ENCODE results near the gene NOXO1. TPM values are rescaled to one million over a fixed set of nuclear protein-coding genes. Genes with fewer than 3 reads are reported as not detected.
A peak's percentile ranks its signal among the peaks of the same experiment; 100 is the strongest.

NOXO1 gene
- total RNA-seq, 6 experiments from 2014 or later, result 0.28 to 0.46 (median 0.45) TPM; not detected in 3

DNA sequence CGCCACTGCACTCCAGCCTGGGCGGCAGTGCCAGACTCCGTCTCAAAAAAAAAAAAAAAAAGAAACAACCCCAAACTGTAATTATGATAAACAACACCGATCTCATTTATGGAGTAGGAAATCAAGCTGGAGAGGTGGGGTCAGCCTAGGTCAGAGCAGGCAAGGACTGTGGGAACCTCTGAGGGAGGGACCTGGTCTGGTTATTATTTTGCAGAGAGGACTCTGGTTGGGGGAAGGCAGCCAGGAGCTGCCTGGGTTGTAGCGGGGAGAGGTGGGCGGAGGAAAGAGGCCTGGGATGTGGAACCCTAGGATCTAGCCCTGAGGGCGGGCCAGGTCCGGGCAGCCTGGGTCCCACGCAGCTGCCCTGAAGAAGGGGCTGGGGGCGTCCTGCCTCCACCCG is 52.2 kb downstream of the NOXO1 start:
- no peaks in the 10 kb centered on the region for H3K36me3 Mint-ChIP-seq (ENCODE audit: low read depth)
- DNase-seq, result no peak

More for the DNA sequence above, 52.2 kb downstream of the NOXO1 start:
- Mint-ChIP-seq H3K4me3 (peak overlapping the region; percentile 83), H3K4me1 (ENCODE audit: low read depth) (0 out of 2 replicates have a peak, but pooled peaks cover 5% of the 10 kb centered on the region), H3K27me3 (ENCODE audit: insufficient read depth) (peaks cover 19% of the 10 kb centered on the region), H3K9me3 (no peaks in the 10 kb centered on the region), H3K27ac (0 out of 2 replicates have a peak overlapping the region, but pooled peaks have one; percentile 29)
- TF ChIP-seq, protein P1, sequence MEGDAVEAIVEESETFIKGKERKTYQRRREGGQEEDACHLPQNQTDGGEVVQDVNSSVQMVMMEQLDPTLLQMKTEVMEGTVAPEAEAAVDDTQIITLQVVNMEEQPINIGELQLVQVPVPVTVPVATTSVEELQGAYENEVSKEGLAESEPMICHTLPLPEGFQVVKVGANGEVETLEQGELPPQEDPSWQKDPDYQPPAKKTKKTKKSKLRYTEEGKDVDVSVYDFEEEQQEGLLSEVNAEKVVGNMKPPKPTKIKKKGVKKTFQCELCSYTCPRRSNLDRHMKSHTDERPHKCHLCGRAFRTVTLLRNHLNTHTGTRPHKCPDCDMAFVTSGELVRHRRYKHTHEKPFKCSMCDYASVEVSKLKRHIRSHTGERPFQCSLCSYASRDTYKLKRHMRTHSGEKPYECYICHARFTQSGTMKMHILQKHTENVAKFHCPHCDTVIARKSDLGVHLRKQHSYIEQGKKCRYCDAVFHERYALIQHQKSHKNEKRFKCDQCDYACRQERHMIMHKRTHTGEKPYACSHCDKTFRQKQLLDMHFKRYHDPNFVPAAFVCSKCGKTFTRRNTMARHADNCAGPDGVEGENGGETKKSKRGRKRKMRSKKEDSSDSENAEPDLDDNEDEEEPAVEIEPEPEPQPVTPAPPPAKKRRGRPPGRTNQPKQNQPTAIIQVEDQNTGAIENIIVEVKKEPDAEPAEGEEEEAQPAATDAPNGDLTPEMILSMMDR (IDR thresholded peaks at IDR 0.05), result no peak

Other genes starting within 250 kb of the NOXO1 start
- gene NME3, start 209.9 kb downstream of the NOXO1 start, total RNA-seq (2021; fragmentation: NEBNext Ultra II Directional; extraction: Animal tissue kit (Norgen Biotek cat#: 25700)), result 10 to 100 TPM; 28.2 to 61.0 (median 31.3) TPM
- 10 to 100 TPM; 11.4 to 16.1 (median 12.3) TPM for gene EME2, start 208.7 kb downstream of the NOXO1 start, total RNA-seq (2021; fragmentation: NEBNext Ultra II Directional; extraction: Animal tissue kit (Norgen Biotek cat#: 25700))
- 100 to 1,000 TPM; 122 to 161 (median 132) TPM for gene MRPS34, start 208.3 kb downstream of the NOXO1 start, total RNA-seq (2021; fragmentation: NEBNext Ultra II Directional; extraction: Animal tissue kit (Norgen Biotek cat#: 25700))
- gene SPSB3, start 198.9 kb downstream of the NOXO1 start, total RNA-seq (2021; fragmentation: NEBNext Ultra II Directional; extraction: Animal tissue kit (Norgen Biotek cat#: 25700)), result 10 to 100 TPM; 12.3 to 15.8 (median 13.9) TPM
- gene NUBP2, start 198.5 kb downstream of the NOXO1 start, total RNA-seq (2021; fragmentation: NEBNext Ultra II Directional; extraction: Animal tissue kit (Norgen Biotek cat#: 25700)), result 10 to 100 TPM; 41.5 to 53.8 (median 43.5) TPM
- not detected for gene IGFALS, start 187.8 kb downstream of the NOXO1 start, total RNA-seq (2021; fragmentation: NEBNext Ultra II Directional; extraction: Animal tissue kit (Norgen Biotek cat#: 25700))
- gene HAGH, start 154.6 kb downstream of the NOXO1 start, total RNA-seq (2021; fragmentation: NEBNext Ultra II Directional; extraction: Animal tissue kit (Norgen Biotek cat#: 25700)), result 10 to 100 TPM; 34.2 to 55.3 (median 38.7) TPM
- gene FAHD1, start 154.3 kb downstream of the NOXO1 start, total RNA-seq (2021; fragmentation: NEBNext Ultra II Directional; extraction: Animal tissue kit (Norgen Biotek cat#: 25700)), result 10 to 100 TPM; 29.4 to 40.7 (median 31.2) TPM
- gene MEIOB, start 109.3 kb downstream of the NOXO1 start, total RNA-seq (2021; fragmentation: NEBNext Ultra II Directional; extraction: Animal tissue kit (Norgen Biotek cat#: 25700)), result not detected
- gene HS3ST6, start 63.1 kb downstream of the NOXO1 start, total RNA-seq (2021; fragmentation: NEBNext Ultra II Directional; extraction: Animal tissue kit (Norgen Biotek cat#: 25700)), result not detected
- gene MSRB1, start 38.3 kb downstream of the NOXO1 start, total RNA-seq (2021; fragmentation: NEBNext Ultra II Directional; extraction: Animal tissue kit (Norgen Biotek cat#: 25700)), result 10 to 100 TPM; 21.0 to 27.4 (median 22.7) TPM
- not detected for gene RPL3L, start 26.8 kb downstream of the NOXO1 start, total RNA-seq (2021; fragmentation: NEBNext Ultra II Directional; extraction: Animal tissue kit (Norgen Biotek cat#: 25700))
- 100 to 1,000 TPM; 146 to 190 (median 173) TPM for gene NDUFB10, start 21.9 kb downstream of the NOXO1 start, total RNA-seq (2021; fragmentation: NEBNext Ultra II Directional; extraction: Animal tissue kit (Norgen Biotek cat#: 25700))
- 1,000 to 10,000 TPM; 2,281 to 2,831 (median 2,477) TPM for gene RPS2, start 16.6 kb downstream of the NOXO1 start, total RNA-seq (2021; fragmentation: NEBNext Ultra II Directional; extraction: Animal tissue kit (Norgen Biotek cat#: 25700))
- not detected for gene RNF151, start 14.6 kb downstream of the NOXO1 start, total RNA-seq (2021; fragmentation: NEBNext Ultra II Directional; extraction: Animal tissue kit (Norgen Biotek cat#: 25700))
- 10 to 100 TPM; 42.4 to 47.3 (median 44.1) TPM for gene TBL3, start 9.4 kb downstream of the NOXO1 start, total RNA-seq (2021; fragmentation: NEBNext Ultra II Directional; extraction: Animal tissue kit (Norgen Biotek cat#: 25700))
- 10 to 100 TPM; 28.8 to 45.5 (median 40.2) TPM for gene GFER, start 2.7 kb upstream of the NOXO1 start, total RNA-seq (2021; fragmentation: NEBNext Ultra II Directional; extraction: Animal tissue kit (Norgen Biotek cat#: 25700))
- 1 to 10 TPM in 5 of 6 experiments, under 1 TPM in 1; 0.96 to 1.4 (median 1.2) TPM for gene SYNGR3, start 8.5 kb upstream of the NOXO1 start, total RNA-seq (2021; fragmentation: NEBNext Ultra II Directional; extraction: Animal tissue kit (Norgen Biotek cat#: 25700))
- gene ZNF598, start 28.4 kb upstream of the NOXO1 start, total RNA-seq (2021; fragmentation: NEBNext Ultra II Directional; extraction: Animal tissue kit (Norgen Biotek cat#: 25700)), result 10 to 100 TPM; 37.1 to 48.1 (median 40.7) TPM
- gene NPW, start 38.3 kb upstream of the NOXO1 start, total RNA-seq (2021; fragmentation: NEBNext Ultra II Directional; extraction: Animal tissue kit (Norgen Biotek cat#: 25700)), result 1 to 10 TPM in 4 of 6 experiments, under 1 TPM in 2; 0.57 to 2.1 (median 1.4) TPM
- 100 to 1,000 TPM; 140 to 177 (median 152) TPM for gene NHERF2, start 45.4 kb upstream of the NOXO1 start, total RNA-seq (2021; fragmentation: NEBNext Ultra II Directional; extraction: Animal tissue kit (Norgen Biotek cat#: 25700))
- gene NTHL1, start 66.4 kb upstream of the NOXO1 start, total RNA-seq (2021; fragmentation: NEBNext Ultra II Directional; extraction: Animal tissue kit (Norgen Biotek cat#: 25700)), result 10 to 100 TPM; 23.7 to 31.5 (median 26.4) TPM
- 10 to 100 TPM; 72.0 to 88.3 (median 83.2) TPM for gene TSC2, start 66.5 kb upstream of the NOXO1 start, total RNA-seq (2021; fragmentation: NEBNext Ultra II Directional; extraction: Animal tissue kit (Norgen Biotek cat#: 25700))
- 100 to 1,000 TPM in 1 of 6 experiments, 10 to 100 TPM in 5; 77.9 to 118 (median 82.5) TPM for gene PKD1, start 154.4 kb upstream of the NOXO1 start, total RNA-seq (2021; fragmentation: NEBNext Ultra II Directional; extraction: Animal tissue kit (Norgen Biotek cat#: 25700))
- gene RAB26, start 167.2 kb upstream of the NOXO1 start, total RNA-seq (2021; fragmentation: NEBNext Ultra II Directional; extraction: Animal tissue kit (Norgen Biotek cat#: 25700)), result 1 to 10 TPM in 1 of 6 experiments, under 1 TPM in 5; 0.31 to 1.2 (median 0.65) TPM
- 10 to 100 TPM; 81.4 to 88.3 (median 85.3) TPM for gene TRAF7, start 174.3 kb upstream of the NOXO1 start, total RNA-seq (2021; fragmentation: NEBNext Ultra II Directional; extraction: Animal tissue kit (Norgen Biotek cat#: 25700))
- gene CASKIN1, start 215.1 kb upstream of the NOXO1 start, total RNA-seq (2021; fragmentation: NEBNext Ultra II Directional; extraction: Animal tissue kit (Norgen Biotek cat#: 25700)), result under 1 TPM; 0.06 to 0.56 (median 0.11) TPM
- gene MLST8, start 224.0 kb upstream of the NOXO1 start, total RNA-seq (2021; fragmentation: NEBNext Ultra II Directional; extraction: Animal tissue kit (Norgen Biotek cat#: 25700)), result 10 to 100 TPM; 32.7 to 39.4 (median 37.5) TPM
- gene BRICD5, start 229.4 kb upstream of the NOXO1 start, total RNA-seq (2021; fragmentation: NEBNext Ultra II Directional; extraction: Animal tissue kit (Norgen Biotek cat#: 25700)), result 1 to 10 TPM; 1.1 to 2.6 (median 1.8) TPM
- 10 to 100 TPM; 12.8 to 17.8 (median 15.1) TPM for gene PGP, start 233.4 kb upstream of the NOXO1 start, total RNA-seq (2021; fragmentation: NEBNext Ultra II Directional; extraction: Animal tissue kit (Norgen Biotek cat#: 25700))
- gene E4F1, start 242.1 kb upstream of the NOXO1 start, total RNA-seq (2021; fragmentation: NEBNext Ultra II Directional; extraction: Animal tissue kit (Norgen Biotek cat#: 25700)), result 10 to 100 TPM; 15.8 to 19.8 (median 16.7) TPM

Measured in HFFc6 (cell line).